22Rv1 (cell line): ENCODE measurements around the gene ARHGAP10.

Source experiments
- CTCF ChIP-seq: fragments of 450-650 bp; IDR thresholded peaks from 2 replicates; pipeline ENCODE4 v1.5.1; 2017; ENCODE audit warnings: mild to moderate bottlenecking
- ZFX ChIP-seq: fragments of 450-650 bp; IDR thresholded peaks from 2 replicates; pipeline ENCODE4 v1.6.1; 2017; ENCODE audit warnings: antibody characterized with exemption, borderline replicate concordance

- no peak for TF ChIP-seq CTCF
- no peak for TF ChIP-seq ZFX
Measured at GRCh38 chr4:147964266-147964880, 232.5 kb downstream of the ARHGAP10 start.
